GM12874 (cell line): ENCODE measurements around the gene DMPK.

Experiments
- CTCF ChIP-seq: IDR thresholded peaks from 2 replicates; pipeline ENCODE4 v1.5.1; 2011; ENCODE audit warnings: low read depth, mild to moderate bottlenecking, control low read depth, low read length, moderate library complexity; ENCODE audit not compliant: insufficient read depth

The DMPK gene

GRCh38 chr19:45801603-45802175 lies 19.4 kb upstream of the DMPK start:
- TF ChIP-seq CTCF, result no peak

- no peak for TF ChIP-seq CTCF
Observed at GRCh38 chr19:45800070-45800553, 17.8 kb upstream of the DMPK start.

- peak; percentile 76 for TF ChIP-seq CTCF
Observed at GRCh38 chr19:45798995-45799517, 16.8 kb upstream of the DMPK start.

GRCh38 chr19:45794627-45795026 lies 12.3 kb upstream of the DMPK start:
- no peak for TF ChIP-seq CTCF

GRCh38 chr19:45793876-45794275 lies 11.6 kb upstream of the DMPK start:
- TF ChIP-seq CTCF, result no peak

- no peak for TF ChIP-seq CTCF
Observed at GRCh38 chr19:45793178-45793564, 10.9 kb upstream of the DMPK start.

GRCh38 chr19:45792470-45793177 lies 10.3 kb upstream of the DMPK start, which contains the start of gene DMWD:
Gene DMWD (minus strand): TSS chr19:45792845. CDS start chr19:45792756, 89 bp downstream.
- TF ChIP-seq CTCF, result no peak
